Natural killer cell treated with Interleukin-12 subunit alpha and Interleukin-12 subunit beta and Interleukin-15 and Interleukin-18, amount 100 ng/mL, for 72 hours (primary cell): ENCODE measurements around the gene OPA3. TPM values are rescaled to one million over a fixed set of nuclear protein-coding genes. Genes with fewer than 3 reads are reported as not detected.

Experiments
- ATAC-seq, 2 donors: fragments of 150-1000 bp; cut with Tn5 transposase in 1 of 2; sonication (Bioruptor Pico), chemical (Tn5 transposase) in 1 of 2; 2 replicates each; pipeline ENCODE4 v1.10.0; 2021
- DNase-seq: peaks from one replicate; pipeline ENCODE4 v3.0.0; 2022; ENCODE audit warnings: low spot score
- H3K27ac Mint-ChIP-seq, 2 donors: 1 replicate in 1 of 2; 2 replicates in 1 of 2; pipeline ENCODE4 v1.8.0; 2022; ENCODE audit warnings: mixed read lengths in 2 of 2, mild to moderate bottlenecking in 1 of 2, moderate library complexity in 1 of 2
- H3K27me3 Mint-ChIP-seq, 2 donors: 1 replicate in 1 of 2; 2 replicates in 1 of 2; pipeline ENCODE4 v1.8.0; 2022; ENCODE audit warnings: mixed read lengths in 2 of 2
- H3K36me3 Mint-ChIP-seq: one replicate; pipeline ENCODE4 v1.8.0; 2022; ENCODE audit warnings: mixed read lengths
- H3K4me1 Mint-ChIP-seq, 2 donors: 1 replicate in 1 of 2; 2 replicates in 1 of 2; pipeline ENCODE4 v1.8.0; 2022; ENCODE audit warnings: low read depth in 2 of 2, mixed read lengths in 2 of 2, mild to moderate bottlenecking in 1 of 2
- H3K4me3 Mint-ChIP-seq: one replicate; pipeline ENCODE4 v1.8.0; 2022; ENCODE audit warnings: mixed read lengths
- H3K9me3 Mint-ChIP-seq: 2 replicates; pipeline ENCODE4 v1.8.0; 2022; ENCODE audit warnings: mixed read lengths
- total RNA-seq, 2 donors: library from RNA; stranded (reverse); gene quantifications; one replicate each; pipeline ENCODE4 v1.2.3, GENCODE V29; 2022

Gene OPA3
- total RNA-seq, 2 donors from 2014 or later: 17.0 to 17.5 TPM

DNA sequence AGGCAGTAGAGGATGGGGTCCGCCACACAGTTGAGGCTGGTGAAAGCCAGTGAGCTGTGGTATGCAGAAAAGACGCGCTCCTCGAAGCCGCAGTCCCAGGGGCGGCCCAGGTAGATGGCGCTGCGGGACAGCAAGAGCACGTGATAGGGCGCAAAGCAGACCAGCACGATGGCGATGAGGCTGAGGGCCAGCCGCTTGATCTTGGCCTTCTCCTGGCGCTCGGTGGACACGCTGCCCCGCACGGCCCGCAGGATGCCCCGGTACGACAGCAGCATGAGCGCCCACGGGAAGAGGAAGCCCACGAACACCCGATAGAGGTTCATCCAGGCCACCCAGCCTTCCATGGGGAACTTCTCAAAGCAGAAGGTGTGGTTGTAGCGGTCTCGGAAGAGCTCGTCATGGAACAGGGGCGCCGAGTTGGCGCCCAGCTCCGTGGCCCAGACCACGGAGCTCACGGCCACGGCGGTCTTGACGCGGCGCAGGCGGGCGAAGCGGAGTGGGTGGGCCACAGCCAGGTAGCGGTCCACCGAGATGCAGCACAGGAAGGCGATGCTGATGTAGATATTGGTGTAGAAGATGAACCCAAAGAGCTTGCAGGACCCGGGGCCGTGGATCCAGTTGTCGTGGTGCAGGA is 6.5 kb upstream of the OPA3 start:
- DNase-seq (peak; percentile 71), ATAC-seq (peak; percentile 65 to 79)
- no peaks in the 10 kb centered on the region for H3K9me3 Mint-ChIP-seq
- H3K4me1 Mint-ChIP-seq: peaks cover 14 to 16% of the 10 kb centered on the region in 2 donors
- peak overlapping the region in 1 of 2 donors; percentile 57 for H3K27ac Mint-ChIP-seq
- peaks cover 32 to 41% of the 10 kb centered on the region in 2 donors for H3K27me3 Mint-ChIP-seq
- peak overlapping the region; percentile 6 for H3K4me3 Mint-ChIP-seq
- H3K36me3 Mint-ChIP-seq: no peaks in the 10 kb centered on the region

DNA sequence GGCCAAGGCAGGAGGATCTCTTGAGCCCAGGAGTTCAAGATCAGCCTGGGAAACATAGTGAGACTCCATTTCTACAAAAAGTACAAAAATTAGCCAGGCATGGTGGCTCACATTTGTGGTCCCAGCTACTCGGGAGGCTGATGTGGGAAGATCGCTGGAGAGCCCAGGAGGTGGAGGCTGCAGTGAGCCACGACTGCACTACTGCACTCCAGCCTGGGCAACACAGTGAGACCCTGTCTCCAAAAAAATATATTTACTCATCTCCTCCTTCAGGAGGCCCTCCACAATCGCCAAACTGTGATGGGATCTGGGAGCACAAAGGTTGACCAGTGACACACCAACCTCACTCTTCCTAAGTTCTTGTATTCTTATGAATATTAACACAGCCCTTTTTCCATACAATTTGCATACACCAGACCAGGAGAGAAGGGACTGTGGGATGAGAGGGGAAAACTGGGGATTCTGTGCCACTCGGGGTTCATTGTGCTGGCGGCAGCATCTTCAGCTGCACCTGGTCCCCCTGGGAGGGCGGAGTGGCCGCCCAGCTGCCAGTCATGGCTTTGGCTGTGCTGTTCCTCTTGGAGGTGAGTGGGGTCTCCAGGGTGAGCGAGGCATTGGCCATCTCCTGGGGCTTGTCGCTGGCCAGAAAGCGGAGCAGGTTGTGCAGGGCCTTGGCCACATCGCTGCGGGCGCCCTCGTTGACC is 5.8 kb upstream of the OPA3 start:
- Mint-ChIP-seq H3K4me1 (peaks cover 15 to 18% of the 10 kb centered on the region in 2 donors), H3K9me3 (no peaks in the 10 kb centered on the region), H3K27ac (no peak overlapping the region), H3K36me3 (no peaks in the 10 kb centered on the region), H3K27me3 (peaks cover 31 to 37% of the 10 kb centered on the region in 2 donors), H3K4me3 (no peak overlapping the region)
- peak in 1 of 2 donors; percentile 13 for ATAC-seq
- DNase-seq: no peak

- Mint-ChIP-seq H3K4me1 (peaks cover 21 to 25% of the 10 kb centered on the region in 2 donors), H3K27ac (no peak overlapping the region), H3K36me3 (no peaks in the 10 kb centered on the region), H3K4me3 (no peak overlapping the region), H3K27me3 (peaks cover 31 to 34% of the 10 kb centered on the region in 2 donors), H3K9me3 (no peaks in the 10 kb centered on the region)
- DNase-seq: no peak
- no peak for ATAC-seq
Observed at GRCh38 chr19:45589768-45590167, 5.2 kb upstream of the OPA3 start.

GRCh38 chr19:45587873-45588272 is 3.3 kb upstream of the OPA3 start:
- H3K36me3 Mint-ChIP-seq: no peaks in the 10 kb centered on the region
- no peaks in the 10 kb centered on the region for H3K9me3 Mint-ChIP-seq
- DNase-seq (no peak), ATAC-seq (no peak)
- H3K4me3 Mint-ChIP-seq: no peak overlapping the region
- peaks cover 31 to 32% of the 10 kb centered on the region in 2 donors for H3K27me3 Mint-ChIP-seq
- peaks cover 28 to 31% of the 10 kb centered on the region in 2 donors for H3K4me1 Mint-ChIP-seq
- no peak overlapping the region for H3K27ac Mint-ChIP-seq

DNA sequence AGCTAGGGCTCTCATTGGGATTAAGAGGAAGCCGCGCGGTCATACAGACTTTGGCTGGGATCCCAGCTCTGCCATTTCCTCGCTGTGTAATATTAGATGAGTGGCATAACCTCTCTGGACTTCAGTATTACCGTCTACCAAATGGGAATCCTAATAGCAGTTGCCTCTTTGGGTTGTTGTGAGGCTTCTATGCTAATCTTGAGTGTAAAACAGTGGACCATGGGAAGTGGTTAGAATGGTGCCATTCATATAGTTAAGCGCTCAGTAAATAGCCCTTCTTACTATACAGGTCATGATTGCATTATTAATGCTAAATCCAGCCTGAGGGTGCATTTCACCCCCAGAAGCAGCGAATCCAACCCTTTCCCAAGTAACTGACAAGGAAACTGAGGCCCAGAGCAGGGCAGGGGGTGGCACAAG is 566 bp upstream of the OPA3 start:
- ATAC-seq: no peak
- no peak for DNase-seq
- peaks cover 20 to 21% of the 10 kb centered on the region in 2 donors for H3K4me1 Mint-ChIP-seq
- H3K27ac Mint-ChIP-seq: peak overlapping the region; percentile 89 to 96
- peak overlapping the region; percentile 98 for H3K4me3 Mint-ChIP-seq
- no peaks in the 10 kb centered on the region for H3K9me3 Mint-ChIP-seq
- no peaks in the 10 kb centered on the region for H3K36me3 Mint-ChIP-seq
- H3K27me3 Mint-ChIP-seq: peaks cover 12 to 14% of the 10 kb centered on the region in 2 donors

DNA sequence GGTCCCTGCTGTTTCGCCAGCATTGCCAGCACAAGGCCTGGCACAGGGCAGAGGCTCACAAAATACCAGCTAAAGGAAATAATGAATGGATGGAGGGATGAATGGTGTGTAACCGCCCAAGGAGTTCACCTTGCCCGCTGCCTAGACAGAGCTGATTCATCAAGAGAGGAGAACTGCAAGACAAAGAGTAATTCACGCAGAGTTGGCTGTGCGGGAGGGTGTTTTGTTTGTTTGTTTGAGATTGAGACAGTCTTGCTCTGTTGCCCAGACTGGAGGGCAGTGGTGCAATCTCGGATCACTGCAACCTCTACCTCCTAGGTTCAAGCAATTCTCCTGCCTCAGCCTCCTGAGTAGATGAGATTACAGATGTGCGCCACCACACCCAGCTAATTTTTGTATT is 3.0 kb downstream of the OPA3 start:
- ATAC-seq (no peak), DNase-seq (no peak)
- Mint-ChIP-seq H3K36me3 (no peaks in the 10 kb centered on the region), H3K4me1 (peaks cover 35 to 42% of the 10 kb centered on the region in 2 donors), H3K9me3 (no peaks in the 10 kb centered on the region), H3K4me3 (no peak overlapping the region), H3K27me3 (no peaks in the 10 kb centered on the region), H3K27ac (peak overlapping the region in 1 of 2 donors; percentile 26)

DNA sequence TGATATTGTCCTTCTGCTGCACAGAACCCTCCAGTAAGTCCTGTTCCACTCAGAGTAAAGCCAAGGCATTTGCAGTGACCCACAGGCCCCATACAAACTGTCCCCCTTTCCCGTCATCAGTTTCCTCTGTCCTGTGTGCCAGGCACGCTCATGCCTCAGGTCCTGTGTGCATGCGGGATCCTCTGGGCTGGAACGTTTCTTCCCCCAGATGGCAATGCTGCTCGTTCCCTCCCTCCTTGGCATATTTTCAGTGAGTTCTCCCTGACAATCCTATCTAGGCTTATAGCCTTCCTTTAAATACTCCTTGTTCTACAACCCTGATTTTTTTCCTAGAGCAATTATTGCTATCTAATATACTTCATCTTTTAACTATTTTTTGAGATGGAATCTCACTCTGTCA is 5.7 kb downstream of the OPA3 start:
- Mint-ChIP-seq H3K27ac (no peak overlapping the region), H3K4me1 (peaks cover 23 to 32% of the 10 kb centered on the region in 2 donors), H3K27me3 (no peaks in the 10 kb centered on the region)

DNA sequence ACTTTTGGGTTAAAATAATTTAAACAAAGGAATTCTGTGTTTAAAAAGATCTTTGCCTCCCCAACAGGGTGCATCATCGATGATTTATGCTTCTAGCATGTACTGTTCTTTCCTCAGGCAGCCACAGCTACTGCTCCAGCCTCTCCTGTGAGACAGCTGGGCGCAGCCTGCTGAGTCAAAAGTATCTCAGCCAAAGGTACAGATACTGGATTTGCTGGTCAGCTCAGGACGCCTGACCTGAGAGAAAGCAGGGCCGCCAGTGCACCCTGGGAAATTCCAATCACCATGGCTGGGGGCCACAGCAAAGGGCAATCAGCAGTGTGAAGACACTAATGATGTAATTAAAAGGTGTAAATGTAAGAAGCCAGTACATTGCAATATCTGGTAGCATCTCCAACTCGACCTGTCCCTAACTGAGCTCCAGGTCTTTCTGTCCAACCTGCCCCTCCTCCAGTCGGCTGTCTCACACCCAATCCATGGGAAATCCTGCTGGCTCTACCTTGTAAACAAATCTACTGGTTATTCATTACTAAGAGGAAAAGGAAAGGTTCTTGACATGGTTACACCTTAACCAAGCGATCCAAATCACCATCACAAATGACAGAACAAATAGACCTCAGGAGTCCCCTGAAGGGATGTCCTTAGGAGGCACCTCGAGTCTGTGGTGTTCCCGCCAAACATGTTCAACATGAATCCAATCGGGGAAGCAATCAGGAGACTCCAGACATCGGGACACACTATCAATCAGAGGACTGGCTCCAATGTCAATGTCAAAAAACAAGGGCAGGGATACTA is 7.3 kb downstream of the OPA3 start:
- peaks cover 23 to 25% of the 10 kb centered on the region in 2 donors for H3K4me1 Mint-ChIP-seq
- H3K27ac Mint-ChIP-seq: peak overlapping the region in 1 of 2 donors; percentile 38
- ATAC-seq (peak in 1 of 2 donors; percentile 27), DNase-seq (no peak)
- no peaks in the 10 kb centered on the region for H3K36me3 Mint-ChIP-seq
- H3K9me3 Mint-ChIP-seq: no peaks in the 10 kb centered on the region
- H3K27me3 Mint-ChIP-seq: no peaks in the 10 kb centered on the region
- H3K4me3 Mint-ChIP-seq: no peak overlapping the region

More for the DNA sequence above, 5.7 kb downstream of the OPA3 start:
- H3K4me3 Mint-ChIP-seq: peak overlapping the region; percentile 7
- DNase-seq: no peak
- no peaks in the 10 kb centered on the region for H3K36me3 Mint-ChIP-seq
- no peaks in the 10 kb centered on the region for H3K9me3 Mint-ChIP-seq
- ATAC-seq: no peak

DNA sequence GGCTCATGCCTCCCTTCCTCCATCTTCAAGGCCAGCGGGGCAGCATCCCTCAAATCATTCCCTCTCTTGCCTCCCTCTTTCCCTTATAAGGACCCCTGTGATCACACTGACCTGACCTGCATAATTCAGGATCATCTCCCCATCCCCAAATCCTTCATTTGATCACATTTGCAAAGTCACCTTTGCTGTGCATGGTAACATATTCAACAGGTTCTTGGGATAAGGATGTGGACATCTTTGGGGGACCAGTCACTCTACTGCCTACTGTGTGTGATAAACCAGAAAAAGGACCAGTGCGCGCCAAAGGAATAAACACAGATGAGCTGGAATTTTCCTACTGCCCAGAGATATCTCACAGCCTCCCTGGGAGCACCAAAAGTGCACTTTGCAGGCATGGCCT is 7.9 kb downstream of the OPA3 start:
- ATAC-seq (no peak), DNase-seq (no peak)
- H3K27me3 Mint-ChIP-seq: no peaks in the 10 kb centered on the region
- H3K9me3 Mint-ChIP-seq: no peaks in the 10 kb centered on the region
- peaks cover 22 to 24% of the 10 kb centered on the region in 2 donors for H3K4me1 Mint-ChIP-seq
- no peaks in the 10 kb centered on the region for H3K36me3 Mint-ChIP-seq
- H3K27ac Mint-ChIP-seq: peak overlapping the region in 1 of 2 donors; percentile 38
- H3K4me3 Mint-ChIP-seq: no peak overlapping the region

DNA sequence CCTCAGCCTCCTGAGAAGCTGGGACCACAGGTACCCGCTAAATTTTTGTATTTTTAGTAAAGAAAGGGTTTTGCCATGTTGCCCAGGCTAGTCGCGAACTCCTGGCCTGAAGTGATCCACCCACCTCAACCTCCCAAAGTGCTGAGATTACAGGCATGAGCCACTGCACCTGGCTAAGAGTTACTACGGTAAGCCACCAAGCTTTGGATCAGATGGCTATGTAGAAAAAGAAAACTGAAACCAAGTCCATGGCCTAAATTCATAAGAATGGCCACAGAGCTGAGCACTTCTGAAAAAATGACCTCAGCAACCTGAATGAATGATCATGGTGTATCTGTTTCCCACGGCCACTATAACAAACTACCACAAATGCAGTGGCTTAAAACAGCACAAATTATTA is 9.4 kb downstream of the OPA3 start:
- no peak overlapping the region for H3K4me3 Mint-ChIP-seq
- peaks cover 18 to 24% of the 10 kb centered on the region in 2 donors for H3K4me1 Mint-ChIP-seq
- DNase-seq (no peak), ATAC-seq (no peak)
- no peaks in the 10 kb centered on the region for H3K27me3 Mint-ChIP-seq
- H3K36me3 Mint-ChIP-seq: no peaks in the 10 kb centered on the region
- H3K9me3 Mint-ChIP-seq: no peaks in the 10 kb centered on the region
- no peak overlapping the region for H3K27ac Mint-ChIP-seq

DNA sequence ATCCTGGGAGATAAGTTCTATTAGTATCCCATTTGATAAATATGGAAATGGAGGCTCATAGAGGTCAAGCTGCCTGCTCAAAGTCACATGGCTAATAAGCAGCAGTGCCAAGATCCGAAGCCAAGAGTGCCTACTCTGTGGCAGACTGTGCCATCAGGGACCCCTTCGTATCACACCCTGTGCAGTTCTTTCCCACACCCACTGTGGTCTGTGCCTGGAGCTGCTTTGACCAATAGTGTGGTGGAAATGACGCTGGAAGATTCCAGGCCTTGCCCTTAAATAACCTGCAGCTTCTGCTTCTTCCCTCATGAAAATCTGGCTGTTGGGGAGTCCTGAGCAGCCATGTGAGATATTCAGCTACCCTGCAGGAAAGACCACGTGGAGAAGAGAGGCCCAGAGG is 10.1 kb downstream of the OPA3 start:
- no peak overlapping the region for H3K4me3 Mint-ChIP-seq
- no peak for ATAC-seq
- H3K27ac Mint-ChIP-seq: no peak overlapping the region
- peaks cover 24 to 27% of the 10 kb centered on the region in 2 donors for H3K4me1 Mint-ChIP-seq
- H3K9me3 Mint-ChIP-seq: no peaks in the 10 kb centered on the region
- DNase-seq: no peak
- no peaks in the 10 kb centered on the region for H3K27me3 Mint-ChIP-seq
- no peaks in the 10 kb centered on the region for H3K36me3 Mint-ChIP-seq

GRCh38 chr19:45571457-45572220 is 13.0 kb downstream of the OPA3 start:
- DNase-seq (no peak), ATAC-seq (no peak)
- no peak overlapping the region for H3K4me3 Mint-ChIP-seq
- H3K9me3 Mint-ChIP-seq: no peaks in the 10 kb centered on the region
- H3K36me3 Mint-ChIP-seq: no peaks in the 10 kb centered on the region
- H3K4me1 Mint-ChIP-seq: peaks cover 6 to 12% of the 10 kb centered on the region in 2 donors
- no peaks in the 10 kb centered on the region for H3K27me3 Mint-ChIP-seq
- H3K27ac Mint-ChIP-seq: no peak overlapping the region
